Cardiac fibroblast (primary cell): ENCODE results near the gene NME7.

Experiments
- DNase-seq, 2 donors: peaks; one replicate each; pipeline versions ENCODE4 v3.0.0 to v3.0.0-alpha.2; 2010; ENCODE audit warnings: low read depth in 2 of 2
- H3K4me3 ChIP-seq, 2 donors: replicated peaks in 1 of 2; 1 replicate in 1 of 2; 2 replicates in 1 of 2; pipeline ENCODE4 v1.5.1; 2011; ENCODE audit warnings: low read depth in 2 of 2, low read length in 2 of 2, mild to moderate bottlenecking in 2 of 2, moderate library complexity in 1 of 2
- TF ChIP-seq, protein P1 (sequence below): IDR thresholded peaks from one replicate; pipeline ENCODE4 v1.5.1; 2011; ENCODE audit warnings: low read depth, mild to moderate bottlenecking, low read length, inconsistent platforms

NME7 gene

DNA sequence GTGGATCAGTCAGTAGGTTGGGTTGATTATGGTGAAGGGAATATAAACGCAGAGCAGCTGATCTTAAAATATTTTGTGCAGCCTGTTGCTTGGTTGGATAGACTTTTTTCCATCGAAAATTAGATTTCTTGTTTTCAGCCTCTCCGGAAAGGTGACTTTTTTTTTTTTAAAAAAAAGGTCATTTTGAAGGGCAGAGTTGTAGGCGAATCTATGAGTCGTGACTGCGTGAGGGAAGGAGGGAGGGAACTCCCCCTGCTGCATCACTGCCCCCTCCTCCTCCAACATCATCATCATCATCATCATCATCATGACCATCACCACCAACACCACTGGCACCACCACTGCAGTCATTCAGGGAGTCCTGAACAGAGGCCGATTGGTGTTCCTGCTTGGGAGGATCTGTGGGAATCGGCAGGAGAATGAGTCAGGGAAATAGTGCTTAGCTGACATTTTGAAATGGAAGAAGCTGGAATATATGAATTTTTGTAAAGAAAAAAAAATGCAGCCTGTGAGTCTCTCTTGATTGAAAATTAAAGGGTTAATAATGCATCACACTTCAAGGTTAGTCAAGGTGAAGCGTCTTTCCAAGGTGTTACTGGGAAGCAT, 259.9 kb downstream of the NME7 start:
- TF ChIP-seq, protein P1, sequence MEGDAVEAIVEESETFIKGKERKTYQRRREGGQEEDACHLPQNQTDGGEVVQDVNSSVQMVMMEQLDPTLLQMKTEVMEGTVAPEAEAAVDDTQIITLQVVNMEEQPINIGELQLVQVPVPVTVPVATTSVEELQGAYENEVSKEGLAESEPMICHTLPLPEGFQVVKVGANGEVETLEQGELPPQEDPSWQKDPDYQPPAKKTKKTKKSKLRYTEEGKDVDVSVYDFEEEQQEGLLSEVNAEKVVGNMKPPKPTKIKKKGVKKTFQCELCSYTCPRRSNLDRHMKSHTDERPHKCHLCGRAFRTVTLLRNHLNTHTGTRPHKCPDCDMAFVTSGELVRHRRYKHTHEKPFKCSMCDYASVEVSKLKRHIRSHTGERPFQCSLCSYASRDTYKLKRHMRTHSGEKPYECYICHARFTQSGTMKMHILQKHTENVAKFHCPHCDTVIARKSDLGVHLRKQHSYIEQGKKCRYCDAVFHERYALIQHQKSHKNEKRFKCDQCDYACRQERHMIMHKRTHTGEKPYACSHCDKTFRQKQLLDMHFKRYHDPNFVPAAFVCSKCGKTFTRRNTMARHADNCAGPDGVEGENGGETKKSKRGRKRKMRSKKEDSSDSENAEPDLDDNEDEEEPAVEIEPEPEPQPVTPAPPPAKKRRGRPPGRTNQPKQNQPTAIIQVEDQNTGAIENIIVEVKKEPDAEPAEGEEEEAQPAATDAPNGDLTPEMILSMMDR, result no peak
- peak; percentile 57 for DNase-seq
- peak overlapping the region; percentile 69 to 81 for H3K4me3 ChIP-seq

DNA sequence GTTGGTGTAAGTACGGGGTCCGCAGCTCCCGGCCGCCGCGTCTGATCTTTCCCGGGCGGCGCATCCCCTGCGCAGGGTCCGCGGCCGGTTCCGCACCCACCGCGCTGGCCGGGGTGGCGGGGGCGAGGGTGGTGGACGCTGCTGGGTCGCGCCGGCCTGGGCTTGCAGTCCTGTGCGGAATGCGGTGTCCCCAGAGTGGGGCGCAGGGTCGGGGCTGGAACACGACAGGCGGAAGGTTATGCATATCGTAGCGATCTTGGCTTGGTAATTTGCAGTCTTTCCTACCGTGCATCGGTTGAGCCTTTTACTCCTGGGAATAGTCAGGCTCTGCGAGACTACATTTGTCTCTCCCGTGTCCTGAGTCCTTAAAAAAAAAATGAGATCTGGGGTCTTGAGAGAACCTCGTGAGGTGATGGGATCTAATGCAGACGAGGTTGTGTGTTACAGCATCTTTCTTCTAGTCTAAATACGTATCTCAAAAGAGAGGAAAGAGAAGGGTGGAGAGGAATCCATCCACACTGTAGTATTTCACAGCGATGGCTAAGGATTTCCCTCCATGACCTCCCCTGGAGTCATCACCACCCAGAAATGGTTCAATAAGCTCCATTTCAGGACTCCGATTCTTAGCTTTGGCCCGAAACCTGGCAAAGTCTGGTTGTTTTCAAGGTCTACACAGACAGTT, 260.5 kb downstream of the NME7 start:
- TF ChIP-seq, protein P1, result no peak
- H3K4me3 ChIP-seq, result peak overlapping the region; percentile 69 to 81
- peak; percentile 34 to 59 for DNase-seq

DNA sequence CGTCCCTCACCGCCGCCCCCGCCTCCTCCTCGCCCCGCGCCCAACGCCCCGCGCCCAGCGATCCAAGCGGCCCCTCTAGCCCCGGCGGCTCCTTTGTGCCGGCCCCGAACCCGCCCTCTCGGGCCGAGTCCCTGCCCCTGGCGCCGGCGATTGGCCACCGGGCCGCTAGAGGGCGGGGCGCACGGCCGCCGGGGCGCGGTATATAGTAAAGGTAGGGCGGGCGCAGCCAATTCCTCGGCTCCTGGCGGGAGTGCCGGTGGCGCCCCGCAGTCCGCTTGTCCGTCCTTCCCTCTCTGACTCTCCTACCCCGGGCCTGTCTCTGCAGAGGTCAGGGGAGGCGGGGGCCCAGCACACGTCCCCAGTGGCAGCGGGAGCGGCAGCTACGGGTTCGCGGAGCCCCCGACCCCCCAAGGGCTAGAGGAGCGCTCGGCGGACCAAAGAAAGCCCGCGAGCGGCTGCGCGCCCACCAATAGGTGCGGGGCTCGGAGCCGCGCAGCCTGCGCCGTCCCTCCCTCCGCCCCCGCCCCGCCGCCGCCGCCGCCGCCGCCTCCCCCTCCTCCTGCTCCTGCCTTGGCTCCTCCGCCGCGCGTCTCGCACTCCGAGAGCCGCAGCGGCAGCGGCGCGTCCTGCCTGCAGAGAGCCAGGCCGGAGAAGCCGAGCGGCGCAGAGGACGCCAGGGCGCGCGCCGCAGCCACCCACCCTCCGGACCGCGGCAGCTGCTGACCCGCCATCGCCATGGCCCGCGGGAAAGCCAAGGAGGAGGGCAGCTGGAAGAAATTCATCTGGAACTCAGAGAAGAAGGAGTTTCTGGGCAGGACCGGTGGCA, 261.3 kb downstream of the NME7 start, which contains the start of gene ATP1B1:
Gene ATP1B1 (plus strand): TSS at position 596 of the 826 bp plus-strand sequence. CDS start 140 bp downstream, at position 736.
- TF ChIP-seq, protein P1, result peak; percentile 6
- peak within 1 kb of the TSS; percentile 69 to 81 for H3K4me3 ChIP-seq
- DNase-seq, result peak; percentile 78 to 84

DNA sequence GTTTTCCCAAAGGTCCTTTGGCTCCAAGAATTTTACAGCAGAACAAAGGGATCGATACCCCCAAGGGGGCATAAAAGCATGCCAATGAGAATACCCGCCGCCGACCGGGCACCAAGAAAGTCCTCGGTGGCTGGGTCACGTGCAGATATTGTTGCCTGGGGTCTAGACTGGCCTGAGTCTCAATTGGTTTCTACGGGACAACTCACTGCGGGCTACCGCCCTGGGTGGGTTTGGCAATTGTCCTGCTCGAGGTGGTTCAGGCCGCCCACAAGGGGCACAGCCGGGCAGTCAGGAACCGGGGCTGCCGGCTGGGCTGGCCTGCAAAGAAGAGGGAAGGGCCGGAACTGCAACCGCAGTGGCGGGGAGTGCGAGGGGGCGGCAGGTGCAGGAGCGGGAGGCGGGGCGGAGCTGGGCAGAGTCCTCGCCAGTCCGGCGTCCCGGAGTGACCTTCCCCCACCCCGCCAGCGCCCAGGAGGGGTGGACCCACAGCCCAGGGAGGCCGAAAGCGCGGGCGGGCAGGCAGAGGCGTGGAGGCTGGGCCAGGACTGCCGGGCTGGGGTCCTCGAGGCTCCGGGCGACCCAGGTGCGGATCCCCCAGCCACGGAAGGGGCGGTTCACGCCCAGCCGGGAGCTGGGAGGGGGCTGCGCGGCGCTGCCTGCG, 262.0 kb downstream of the NME7 start:
- H3K4me3 ChIP-seq, result peak overlapping the region; percentile 46 to 69
- DNase-seq, result peak in 1 of 2 donors; percentile 37
- TF ChIP-seq, protein P1, result no peak

DNA sequence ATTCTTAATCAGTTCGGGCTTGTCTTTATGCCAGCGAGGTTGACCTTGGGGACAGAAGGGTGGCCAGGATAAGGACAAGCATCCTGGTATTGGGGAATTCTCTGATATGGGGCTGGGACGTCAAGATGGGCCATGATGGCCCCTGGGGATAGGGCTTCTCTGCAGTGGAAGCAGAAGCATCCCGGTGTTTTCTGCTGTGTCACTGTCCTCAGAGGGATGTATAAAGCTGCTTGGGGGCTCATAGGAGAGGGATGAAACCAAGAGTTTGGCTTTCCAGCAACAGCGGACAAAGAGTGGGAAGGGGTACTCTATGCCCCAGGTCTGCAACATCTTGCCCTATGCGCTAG, 262.5 kb downstream of the NME7 start:
- no peak for DNase-seq
- TF ChIP-seq, protein P1, result no peak
- H3K4me3 ChIP-seq, result no peak overlapping the region

DNA sequence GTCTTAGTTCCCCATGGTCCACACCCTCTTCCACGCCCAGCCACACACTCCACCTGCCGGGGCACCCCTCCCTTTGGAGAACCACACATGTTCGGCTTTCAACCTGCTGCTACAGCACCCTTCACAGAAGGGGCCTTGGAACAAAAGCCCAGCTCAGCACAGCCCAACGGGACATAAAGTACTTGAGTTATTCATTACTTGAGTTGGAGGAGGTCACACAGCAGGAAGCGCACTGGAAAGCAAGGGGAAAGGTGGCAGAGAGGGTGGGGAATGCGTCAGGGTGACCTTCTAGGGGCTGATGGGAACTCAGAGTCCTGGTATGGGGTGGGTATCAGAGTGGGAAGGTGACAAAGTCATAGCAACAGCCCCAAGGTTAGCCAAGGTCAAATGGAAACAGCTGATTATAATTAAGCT, 264.1 kb downstream of the NME7 start:
- no peak for DNase-seq
- no peak overlapping the region for H3K4me3 ChIP-seq
- TF ChIP-seq, protein P1, result no peak
